Measurements from ENCODE around the gene LBHD1. TPM values are rescaled to one million over a fixed set of nuclear protein-coding genes. Genes with fewer than 3 reads are reported as not detected.

LBHD1 gene
- total RNA-seq, 1 donor from 2014 or later = 1.1 TPM

- FAIRE-seq (no peak), DNase-seq (ENCODE audit: low read depth) (no peak)
- TF ChIP-seq CTCF (IDR thresholded peaks at IDR 0.05; ENCODE audit: insufficient read depth, low read length, severe bottlenecking) = no peak
- Histone ChIP-seq H3K36me3 (ENCODE audit: control insufficient read depth, insufficient read depth, low read length) (peaks cover 10% of the 10 kb centered on the region), H3K4me3 (ENCODE audit: low read depth, low read length) (no peak overlapping the region), H3K27me3 (ENCODE audit: control insufficient read depth, insufficient read depth, low read length) (no peaks in the 10 kb centered on the region)
Observed at GRCh38 chr11:62688491-62688890, 16.4 kb upstream of the LBHD1 start.

- no peak for DNase-seq (ENCODE audit: low read depth)
- no peak for TF ChIP-seq CTCF (IDR thresholded peaks at IDR 0.05; ENCODE audit: insufficient read depth, low read length, severe bottlenecking)
- Histone ChIP-seq H3K36me3 (ENCODE audit: control insufficient read depth, insufficient read depth, low read length) (peaks cover 10% of the 10 kb centered on the region), H3K4me3 (ENCODE audit: low read depth, low read length) (no peak overlapping the region), H3K27me3 (ENCODE audit: control insufficient read depth, insufficient read depth, low read length) (no peaks in the 10 kb centered on the region)
- FAIRE-seq = no peak
Observed at GRCh38 chr11:62687508-62688396, 15.7 kb upstream of the LBHD1 start.

- Histone ChIP-seq H3K36me3 (ENCODE audit: control insufficient read depth, insufficient read depth, low read length) (peaks cover under 1% of the 10 kb centered on the region), H3K4me3 (ENCODE audit: low read depth, low read length) (no peak overlapping the region), H3K27me3 (ENCODE audit: control insufficient read depth, insufficient read depth, low read length) (no peaks in the 10 kb centered on the region)
- DNase-seq (ENCODE audit: low read depth) = no peak
- TF ChIP-seq CTCF (IDR thresholded peaks at IDR 0.05; ENCODE audit: insufficient read depth, low read length, severe bottlenecking) = no peak
- FAIRE-seq = no peak
Observed at GRCh38 chr11:62682518-62682917, 10.5 kb upstream of the LBHD1 start.

- FAIRE-seq = no peak
- Histone ChIP-seq H3K27me3 (ENCODE audit: control insufficient read depth, insufficient read depth, low read length) (no peaks in the 10 kb centered on the region), H3K36me3 (ENCODE audit: control insufficient read depth, insufficient read depth, low read length) (peaks cover 5% of the 10 kb centered on the region), H3K4me3 (ENCODE audit: low read depth, low read length) (no peak overlapping the region)
- peak; percentile 57 for TF ChIP-seq CTCF (IDR thresholded peaks at IDR 0.05; ENCODE audit: insufficient read depth, low read length, severe bottlenecking)
- peak; percentile 66 for DNase-seq (ENCODE audit: low read depth)
Observed at GRCh38 chr11:62680825-62681240, 8.8 kb upstream of the LBHD1 start.

GRCh38 chr11:62678770-62679696 lies 7.0 kb upstream of the LBHD1 start, which contains the start of gene UBXN1:
Gene UBXN1, minus strand, starts transcription at chr11:62679073. Its CDS starts 150 bp downstream, at chr11:62678923.
- peak; percentile 75 for DNase-seq (ENCODE audit: low read depth)
- FAIRE-seq = no peak

More at GRCh38 chr11:62678770-62679696, 7.0 kb upstream of the LBHD1 start, which contains the start of gene UBXN1:
- no peaks in the 10 kb centered on the region for H3K27me3 ChIP-seq (ENCODE audit: control insufficient read depth, insufficient read depth, low read length)
- peak within 1 kb of the TSS; percentile 98 for H3K4me3 ChIP-seq (ENCODE audit: low read depth, low read length)
- H3K36me3 ChIP-seq (ENCODE audit: control insufficient read depth, insufficient read depth, low read length) = peaks cover 5% of the 10 kb centered on the region
- TF ChIP-seq CTCF (IDR thresholded peaks at IDR 0.05; ENCODE audit: insufficient read depth, low read length, severe bottlenecking) = no peak

All from bronchial epithelial cell (primary cell).